Left forelimb (tissue), 1 donor: Measurements from ENCODE around the gene NFIB.

Experiments
- DNase-seq: peaks from one replicate; pipeline ENCODE4 v3.0.0-alpha.2; 2018; ENCODE audit warnings: low spot score

The NFIB gene

DNA sequence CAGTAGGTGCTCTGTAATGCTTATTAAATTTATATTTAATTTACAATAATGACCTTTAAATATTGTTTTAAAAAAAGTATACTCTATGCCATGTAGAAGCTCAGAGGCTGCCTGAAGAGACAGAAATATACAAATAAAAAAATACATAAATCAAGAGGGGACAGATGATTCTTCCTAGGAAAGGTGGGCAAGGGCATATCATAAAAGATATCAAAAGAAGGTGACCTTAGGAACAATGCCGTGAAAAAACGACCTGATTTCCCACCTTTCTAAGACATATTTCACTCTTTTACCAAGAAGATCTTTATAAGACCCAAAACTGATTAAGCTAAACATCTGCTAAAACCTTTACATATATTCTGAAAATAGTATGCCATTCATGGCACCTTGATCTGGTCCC lies 128.9 kb downstream of the NFIB start:
- no peak for DNase-seq

DNA sequence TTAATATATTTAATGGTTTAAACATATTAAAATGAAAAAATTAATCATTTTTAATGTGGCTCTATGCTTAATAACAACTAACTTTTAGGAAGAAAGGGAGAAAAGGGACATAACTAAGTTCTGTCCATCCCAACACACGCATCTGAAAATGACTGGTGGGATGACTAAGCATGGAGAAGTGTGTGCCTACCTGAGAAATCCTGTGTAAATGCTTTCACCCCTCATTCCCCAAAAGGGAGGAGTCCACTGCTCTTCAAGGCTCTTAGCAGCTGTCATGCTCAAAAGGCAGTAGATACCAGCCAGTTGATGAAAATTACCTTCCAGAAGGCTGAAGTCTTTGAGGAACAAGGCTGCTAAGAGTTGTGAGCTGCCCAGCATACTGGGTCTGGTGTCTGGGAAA lies 130.9 kb downstream of the NFIB start:
- no peak for DNase-seq

DNA sequence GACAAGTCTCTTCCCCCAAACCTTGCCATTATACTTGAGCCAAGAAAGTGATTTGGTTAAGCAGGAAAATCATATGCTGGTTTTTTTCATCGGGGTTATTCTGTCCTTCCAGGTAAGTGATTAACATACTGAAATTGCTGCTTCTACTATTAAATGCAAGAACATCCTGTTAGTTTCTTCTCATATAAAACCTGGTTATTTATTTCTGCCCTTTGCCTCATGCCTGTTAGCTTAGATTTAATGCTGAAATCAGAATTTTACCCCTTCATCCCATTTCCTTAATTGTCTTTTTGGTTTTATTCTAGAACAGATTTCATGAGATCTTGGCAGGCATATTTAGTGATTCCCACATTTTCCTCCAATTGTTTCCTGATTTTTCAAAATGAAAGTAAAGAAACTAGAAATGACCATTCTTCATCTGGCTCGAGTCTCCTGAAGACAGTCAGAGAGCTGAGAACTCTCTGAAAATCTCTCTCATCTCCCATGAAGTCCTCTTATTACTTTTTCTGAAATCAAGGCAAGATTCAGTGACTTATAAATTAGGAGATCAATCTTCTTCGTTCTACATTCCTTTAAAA lies 132.9 kb downstream of the NFIB start:
- DNase-seq: no peak

DNA sequence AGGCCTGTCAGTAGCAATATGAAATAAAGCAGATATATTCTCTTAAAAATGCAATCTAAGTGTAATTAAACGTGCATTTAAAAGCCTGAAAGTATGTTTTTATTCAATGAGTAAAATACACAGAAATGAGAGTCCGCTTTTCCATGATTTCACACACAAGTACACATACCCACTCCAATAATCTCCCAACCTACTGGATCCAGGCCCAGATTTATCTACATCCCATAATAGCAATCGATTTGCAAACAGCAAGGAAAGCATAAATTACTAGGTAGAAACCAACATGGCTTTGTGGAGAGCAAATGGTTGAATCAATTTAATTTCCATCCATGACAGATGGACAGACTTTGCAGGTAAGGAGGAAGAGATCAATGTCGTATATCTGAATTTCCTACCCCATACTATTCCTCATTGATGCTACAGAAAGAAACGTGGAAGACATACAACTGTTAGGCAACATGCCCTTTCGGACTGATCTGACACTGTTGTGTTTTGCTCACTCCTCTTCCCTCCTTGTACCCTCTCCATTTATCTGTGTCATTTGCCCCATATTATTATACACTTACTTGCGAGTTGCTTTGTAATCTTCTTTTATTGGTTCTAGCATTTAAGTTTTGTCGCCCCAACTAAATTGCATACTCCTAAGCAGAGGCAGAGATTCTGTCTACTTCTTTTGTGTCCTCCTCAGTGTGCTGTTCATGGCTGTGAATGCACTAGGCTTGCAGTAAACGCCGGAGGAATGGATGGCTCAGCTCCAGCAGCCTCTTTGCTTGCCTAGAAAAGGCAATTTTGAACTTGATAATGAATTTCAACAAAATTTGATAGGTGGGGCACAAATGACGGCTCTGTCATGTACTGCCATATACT lies 133.6 kb downstream of the NFIB start:
- no peak for DNase-seq

DNA sequence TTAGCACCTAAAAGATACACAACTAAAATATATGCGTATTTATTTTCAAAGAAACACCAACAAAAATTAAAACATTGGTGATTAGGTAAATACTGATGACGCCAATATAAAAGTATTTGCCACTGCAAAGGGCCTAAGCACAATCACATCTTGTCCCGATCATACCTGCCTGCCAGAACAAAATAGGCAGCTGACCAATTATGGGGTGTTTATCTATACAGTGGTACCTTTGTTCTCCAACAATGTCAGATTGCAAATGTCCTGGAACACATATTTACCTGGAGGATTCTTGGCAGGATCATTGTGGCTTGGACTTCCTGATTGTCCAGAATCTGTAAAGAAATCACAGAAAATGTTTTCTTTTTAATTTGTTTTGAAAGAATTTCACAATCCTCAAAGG lies 134.5 kb downstream of the NFIB start:
- no peak for DNase-seq

DNA sequence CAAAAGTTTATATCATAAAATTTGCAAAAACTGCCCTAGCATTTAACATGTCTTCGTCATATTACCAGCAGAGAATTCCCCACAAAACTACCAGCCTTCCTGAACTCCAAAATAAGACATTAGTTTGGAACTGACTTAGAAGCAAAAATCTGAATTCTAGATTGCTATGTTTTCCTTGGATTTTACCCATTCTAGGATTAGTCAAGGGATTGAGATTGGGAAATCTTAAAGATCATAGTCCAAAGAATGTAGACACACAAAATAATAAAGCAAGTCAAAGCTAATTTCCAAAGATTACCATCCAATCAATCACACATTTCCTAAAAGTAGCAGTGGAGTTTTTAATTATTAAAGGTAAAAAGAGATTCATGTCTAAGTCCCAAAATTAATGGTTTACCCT lies 138.2 kb downstream of the NFIB start:
- DNase-seq: no peak

DNA sequence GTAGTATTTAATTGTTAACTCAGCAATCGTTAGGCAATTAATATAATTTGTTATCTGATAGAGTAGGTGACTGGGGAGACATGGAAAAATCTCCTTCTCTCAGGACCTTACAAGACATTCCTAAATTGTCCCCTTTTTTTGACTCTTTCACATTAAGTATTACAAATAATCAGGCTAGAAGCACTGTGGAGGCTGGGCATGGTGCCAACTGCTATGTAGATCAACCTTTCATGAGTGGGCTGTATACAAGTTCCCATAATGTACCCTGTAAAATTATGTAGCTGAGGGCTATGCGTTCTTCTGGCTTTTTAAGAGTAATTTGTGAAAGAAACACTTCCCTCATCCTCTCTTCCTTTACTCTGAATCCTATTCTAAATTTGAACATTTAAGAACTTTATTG lies 140.2 kb downstream of the NFIB start:
- no peak for DNase-seq

DNA sequence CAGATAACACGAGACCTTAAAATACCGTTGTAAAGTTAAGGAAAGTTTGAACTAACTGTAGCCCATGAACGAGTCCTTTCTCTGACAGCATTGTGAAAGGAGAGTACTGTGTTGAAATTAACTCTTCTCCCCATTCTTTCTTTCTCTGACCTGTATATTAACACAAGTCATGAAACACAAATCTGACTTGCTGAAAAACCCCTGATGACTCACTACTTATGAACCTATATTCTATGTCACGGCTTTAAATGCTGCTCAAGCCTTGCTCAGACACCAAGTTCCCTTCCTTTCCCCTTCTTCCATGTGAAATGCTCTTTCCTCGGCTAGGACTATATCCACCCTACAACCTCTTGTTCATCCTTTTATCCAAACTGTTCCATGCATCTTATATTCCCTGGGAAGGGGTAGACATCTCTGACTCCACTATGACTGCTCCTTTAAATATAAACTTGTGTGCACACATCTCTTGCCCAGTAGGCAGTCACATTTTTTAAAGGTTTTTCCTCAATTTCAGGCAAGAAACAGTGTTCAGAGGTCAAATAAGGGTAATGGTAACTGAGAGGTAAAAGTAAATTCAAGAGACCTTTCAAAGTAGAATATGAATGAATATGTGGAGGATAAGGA lies 142.9 kb downstream of the NFIB start:
- no peak for DNase-seq

DNA sequence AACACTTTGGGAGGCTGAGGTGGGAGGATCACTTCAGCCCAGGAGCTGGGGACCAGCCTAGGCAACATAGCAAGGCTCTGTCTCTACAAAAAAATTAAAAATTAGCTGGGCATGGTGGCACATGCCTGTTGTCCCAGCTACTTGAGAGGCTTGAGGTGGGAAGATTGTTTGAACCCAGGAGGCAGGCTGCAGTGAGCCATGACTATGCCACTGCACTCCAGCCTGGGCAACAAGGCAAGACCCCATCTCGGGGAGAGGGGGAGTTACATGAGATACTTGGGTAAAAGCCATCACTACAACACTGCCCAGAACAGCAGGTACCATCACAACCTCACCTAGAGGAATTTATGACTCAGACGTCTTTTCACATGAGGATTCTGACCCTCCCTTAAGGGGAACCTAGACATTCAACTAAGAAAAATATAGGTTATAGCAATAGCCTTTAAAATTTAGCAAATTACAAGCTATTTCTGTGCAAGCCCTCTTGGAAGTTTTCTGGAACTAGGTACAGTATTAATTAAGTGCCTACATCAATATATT lies 143.5 kb downstream of the NFIB start:
- DNase-seq: no peak

DNA sequence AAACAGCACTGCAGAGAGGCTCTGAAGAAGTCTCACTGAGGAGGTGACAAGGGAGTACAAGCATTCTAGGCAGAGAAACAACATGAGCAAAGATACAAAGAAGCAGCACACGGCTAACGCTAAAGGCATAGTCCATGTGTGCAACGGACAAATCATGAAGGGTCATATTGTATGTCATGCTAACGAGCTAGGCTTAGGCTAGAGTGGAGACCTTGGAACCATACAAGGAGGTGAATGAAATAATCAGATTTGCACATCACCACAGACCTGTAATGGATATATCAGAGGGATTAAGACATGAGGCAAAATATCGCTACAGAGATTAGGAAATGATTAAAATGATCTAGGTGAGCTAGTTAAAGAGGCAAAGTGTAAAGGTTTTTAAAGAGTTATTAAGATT lies 145.6 kb downstream of the NFIB start:
- DNase-seq: no peak

DNA sequence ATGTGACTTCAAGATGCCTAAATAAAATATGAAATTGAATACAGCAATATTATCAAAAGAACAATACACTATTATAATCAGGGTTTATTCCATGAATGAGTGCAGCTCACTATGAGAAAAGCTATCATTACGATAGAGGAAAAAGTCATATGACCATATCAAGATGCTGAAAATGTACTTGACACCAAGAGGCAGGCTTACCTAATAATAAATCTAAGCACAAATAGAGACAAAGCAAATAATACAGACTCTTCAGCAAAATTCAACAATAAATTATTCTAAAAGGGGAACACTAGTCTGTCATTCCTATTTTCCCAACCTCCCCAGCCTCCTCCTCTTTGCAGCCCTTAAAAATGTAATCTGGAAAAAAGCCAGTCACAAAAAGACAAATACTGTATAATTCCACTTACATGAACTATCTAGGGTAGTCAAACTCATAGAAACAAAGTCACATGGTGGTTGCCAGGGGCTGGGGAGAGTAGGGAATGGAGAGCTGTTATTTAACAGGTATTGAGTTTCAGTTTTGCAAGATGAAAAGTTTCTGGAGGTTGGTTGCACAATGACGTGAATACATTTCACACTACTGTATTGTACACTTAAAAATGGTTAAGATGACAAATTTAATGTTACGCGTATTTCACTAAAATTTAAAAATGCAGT lies 148.4 kb downstream of the NFIB start:
- DNase-seq: no peak

DNA sequence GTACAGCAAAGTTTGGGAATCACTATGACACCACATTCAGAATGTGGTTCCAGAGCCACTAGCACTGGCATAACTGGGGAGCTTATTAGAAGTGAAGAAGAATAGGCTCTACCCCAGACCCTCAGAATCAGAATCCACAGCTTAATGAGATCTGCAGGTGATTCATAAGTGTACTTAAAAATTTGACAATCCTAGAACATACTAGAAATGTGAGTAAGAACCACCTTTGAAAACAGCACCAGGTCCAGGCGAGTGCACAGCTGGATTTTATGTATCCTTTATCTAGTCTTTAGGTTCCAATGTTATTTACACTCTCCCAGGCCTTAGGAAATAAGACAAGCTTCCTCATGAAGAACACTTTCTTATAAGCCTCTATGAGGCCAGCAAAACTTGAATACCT lies 149.0 kb downstream of the NFIB start:
- DNase-seq: no peak

DNA sequence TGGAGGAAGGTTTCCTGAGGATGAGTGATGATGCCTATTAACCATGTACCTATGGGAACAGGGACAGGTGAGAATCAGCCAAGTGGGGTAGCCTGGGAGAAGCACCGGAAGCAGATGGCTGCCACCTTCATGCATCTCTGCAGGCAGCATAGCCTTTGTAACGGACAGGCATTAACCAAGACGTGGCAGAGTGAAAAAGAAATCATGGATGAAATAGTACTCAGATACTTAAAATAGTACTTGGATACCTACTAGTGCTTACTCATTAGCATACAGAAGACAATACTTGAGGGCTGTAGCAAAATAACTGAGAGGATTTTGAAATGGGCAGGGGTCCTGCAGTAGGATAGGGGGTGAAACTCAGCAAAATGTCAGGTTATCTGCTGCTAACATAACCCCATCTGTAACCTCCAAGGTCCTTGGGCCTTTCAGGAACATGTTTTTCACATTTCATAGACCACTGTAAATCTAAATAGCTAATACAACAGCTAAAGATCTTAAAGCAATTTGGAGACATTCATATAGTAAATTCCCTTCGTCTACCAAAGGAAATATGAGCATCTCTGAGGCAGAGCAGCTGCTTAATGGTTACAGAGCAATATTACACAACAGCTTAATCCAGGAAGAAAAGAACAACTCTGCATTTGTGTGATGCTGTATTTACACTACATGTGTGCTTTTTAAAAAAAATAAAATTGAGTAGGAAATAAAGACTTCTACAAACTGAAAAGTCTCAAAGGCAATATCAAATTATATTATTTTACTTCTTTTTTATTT lies 154.3 kb downstream of the NFIB start:
- DNase-seq: no peak

DNA sequence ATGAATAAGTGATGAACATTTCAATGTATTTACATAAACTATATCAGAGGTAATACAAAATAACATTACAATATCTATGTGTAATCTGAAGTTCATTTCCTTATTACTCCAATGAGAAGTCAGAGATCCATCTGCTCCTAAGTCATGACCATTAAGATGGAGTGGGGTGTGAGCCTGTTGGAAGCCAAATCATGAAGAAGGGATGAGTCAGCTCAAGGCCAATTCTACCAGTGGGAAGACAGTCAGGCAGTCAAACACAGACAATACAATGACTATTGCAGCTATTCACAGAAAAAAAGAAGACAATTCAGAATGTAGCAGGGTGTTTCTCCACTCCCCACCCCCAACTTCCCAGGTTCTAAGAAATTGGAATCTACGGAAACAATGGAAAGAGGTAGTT lies 155.0 kb downstream of the NFIB start:
- no peak for DNase-seq

DNA sequence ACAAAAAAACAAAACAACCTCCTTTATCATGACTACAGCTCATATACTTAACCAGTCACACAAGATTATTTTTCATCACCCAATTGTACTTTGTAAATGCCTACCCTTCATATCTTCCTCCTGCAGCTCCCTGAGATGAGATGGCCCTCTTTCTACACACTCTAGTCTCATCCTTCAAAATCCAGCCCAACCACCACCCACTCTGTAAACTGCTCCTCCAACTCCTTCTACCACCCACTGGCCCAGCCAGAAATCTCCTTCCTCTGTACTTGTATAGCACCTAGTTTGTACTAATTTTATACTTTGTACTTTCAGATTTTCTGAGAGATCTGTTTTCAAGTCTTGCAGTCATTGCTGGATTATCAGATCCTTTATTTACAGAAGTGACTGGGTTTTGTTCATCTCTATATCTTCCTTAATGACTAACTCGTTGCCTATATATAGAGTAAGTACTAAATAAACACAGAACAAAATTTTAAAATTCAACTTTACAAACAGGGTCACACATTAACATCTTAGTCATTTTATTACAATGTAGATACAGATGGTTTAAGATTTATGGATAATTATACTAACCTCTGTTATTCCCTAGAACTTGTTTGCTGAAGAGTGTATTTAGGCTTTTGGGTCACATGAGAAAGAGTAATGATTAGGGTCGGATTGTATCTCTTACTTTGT lies 155.7 kb downstream of the NFIB start:
- DNase-seq: no peak

DNA sequence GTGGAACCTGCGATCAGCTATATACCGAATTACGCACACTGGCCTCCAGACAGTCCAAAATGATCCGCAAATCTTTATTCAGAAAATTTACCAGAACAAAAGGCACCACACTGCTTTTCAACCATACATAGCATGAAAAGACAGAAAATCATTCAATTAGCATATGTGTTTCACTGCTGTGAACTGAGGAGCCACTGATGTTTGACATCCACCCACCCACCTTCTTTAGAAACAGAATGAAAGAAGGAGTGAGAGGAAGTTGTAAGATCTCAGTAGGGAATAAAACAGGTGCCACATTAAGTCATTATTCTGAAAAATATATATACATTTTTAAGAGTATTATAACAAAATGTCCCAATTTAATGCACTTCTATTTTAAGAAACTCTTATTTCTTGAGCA lies 156.8 kb downstream of the NFIB start:
- no peak for DNase-seq

DNA sequence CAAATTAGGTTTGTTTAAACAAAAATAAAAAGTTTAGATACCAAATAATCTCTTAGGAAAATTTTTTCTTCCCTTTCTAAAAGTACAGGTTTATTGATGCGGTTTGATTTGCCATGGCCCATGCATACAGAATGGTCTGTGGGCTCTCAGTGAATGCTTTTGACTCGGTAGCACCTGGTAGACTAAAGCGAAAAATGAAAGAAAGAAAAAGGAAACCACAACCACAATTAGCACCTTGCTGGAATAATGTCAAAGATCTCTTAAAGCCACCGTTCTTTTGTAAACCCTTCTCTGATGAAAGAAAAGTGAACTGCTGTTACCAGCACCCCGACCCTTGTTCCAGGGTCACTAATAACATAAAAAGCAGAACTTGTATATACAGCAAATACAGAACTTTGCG lies 157.9 kb downstream of the NFIB start:
- no peak for DNase-seq

DNA sequence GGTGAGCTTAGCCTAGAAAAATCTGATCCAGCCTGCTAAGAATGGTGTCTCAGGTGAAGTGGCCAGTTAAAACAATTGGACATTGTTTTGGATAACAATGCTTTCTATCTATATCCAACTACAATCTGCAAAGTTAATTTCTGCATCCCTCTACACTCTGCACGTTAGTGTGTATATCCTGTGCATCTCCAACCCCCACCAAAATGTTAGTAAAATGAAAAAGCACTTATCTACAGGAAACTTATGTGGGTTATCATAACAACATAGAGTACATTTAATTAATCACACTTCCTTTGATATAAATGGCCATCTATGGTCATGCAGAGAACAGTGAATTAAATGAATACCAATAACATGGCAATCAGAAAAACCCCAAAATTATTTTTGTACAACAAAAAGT lies 158.7 kb downstream of the NFIB start:
- DNase-seq: no peak

DNA sequence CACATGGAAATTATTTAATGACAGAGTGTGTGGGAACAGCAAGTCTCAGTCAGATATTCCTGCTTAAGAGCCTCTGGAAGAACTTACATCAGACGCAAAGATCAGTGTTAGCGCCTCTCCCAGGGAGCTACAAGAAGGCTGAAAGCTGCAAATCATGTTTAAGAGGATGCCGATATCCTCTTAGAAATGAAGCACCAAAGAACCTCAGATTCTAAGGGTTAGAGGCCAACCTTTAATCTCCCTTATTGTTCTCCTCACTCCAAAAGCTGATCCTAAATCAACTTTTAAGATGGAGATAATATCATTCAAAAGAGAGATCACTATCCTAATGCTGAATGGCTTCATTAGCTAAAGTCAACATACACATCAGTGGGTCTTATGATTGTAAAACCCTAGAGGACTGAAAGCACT lies 160.6 kb downstream of the NFIB start:
- no peak for DNase-seq

DNA sequence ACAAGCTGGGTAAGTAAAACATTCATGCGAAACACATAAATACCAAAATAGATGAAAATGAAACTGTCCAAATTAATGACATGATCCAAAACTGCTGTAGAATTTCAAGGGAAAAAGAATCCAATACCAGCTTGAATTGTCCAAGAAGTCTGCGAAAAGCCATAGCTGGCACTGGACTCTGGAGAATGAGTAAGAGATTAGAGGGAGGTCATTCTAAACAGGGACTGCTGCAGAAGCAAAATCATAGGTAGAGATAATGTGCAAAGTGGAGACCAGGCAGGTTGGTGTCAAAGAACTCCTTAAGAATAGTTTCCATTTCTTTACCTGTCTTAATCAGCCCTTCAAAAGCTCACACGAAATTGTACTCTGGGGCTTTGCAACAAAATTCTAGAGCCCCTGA lies 162.5 kb downstream of the NFIB start:
- DNase-seq: no peak

DNA sequence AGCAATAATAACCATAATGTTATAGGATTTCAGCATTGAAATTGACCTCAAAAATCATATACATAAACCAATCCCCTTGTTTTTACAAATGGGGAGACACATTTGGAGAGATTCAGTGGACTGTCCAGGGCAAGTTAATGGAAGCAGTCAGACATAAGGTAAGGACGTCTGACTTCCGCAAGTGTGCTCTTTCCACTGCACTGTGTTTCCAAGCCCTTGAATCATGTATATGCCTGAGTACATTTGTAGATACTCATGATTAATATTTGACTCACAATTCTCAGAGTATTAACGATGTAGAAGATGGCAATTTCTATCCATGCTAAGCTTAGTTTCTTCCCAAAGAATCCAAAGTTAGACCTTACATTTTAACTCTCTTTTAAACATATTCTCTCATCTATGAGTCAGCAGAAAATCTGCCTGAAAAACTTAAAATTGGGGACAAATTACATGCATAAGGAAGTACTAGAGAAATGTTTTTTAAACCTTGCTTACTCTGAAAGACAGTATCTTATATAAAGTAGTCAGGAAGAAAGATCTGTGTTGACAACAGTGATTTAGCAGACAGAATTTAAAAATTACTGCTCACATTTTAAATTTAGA lies 165.3 kb downstream of the NFIB start:
- DNase-seq: no peak
